22Rv1 (cell line): ENCODE data around the gene RFC4.

Experiments
- ZFX ChIP-seq: fragments of 450-650 bp; IDR thresholded peaks from 2 replicates; pipeline ENCODE4 v1.6.1; 2017; ENCODE audit warnings: antibody characterized with exemption, borderline replicate concordance
- TF ChIP-seq, protein P1 (sequence below): fragments of 450-650 bp; IDR thresholded peaks from 2 replicates; pipeline ENCODE4 v1.5.1; 2017; ENCODE audit warnings: mild to moderate bottlenecking

DNA sequence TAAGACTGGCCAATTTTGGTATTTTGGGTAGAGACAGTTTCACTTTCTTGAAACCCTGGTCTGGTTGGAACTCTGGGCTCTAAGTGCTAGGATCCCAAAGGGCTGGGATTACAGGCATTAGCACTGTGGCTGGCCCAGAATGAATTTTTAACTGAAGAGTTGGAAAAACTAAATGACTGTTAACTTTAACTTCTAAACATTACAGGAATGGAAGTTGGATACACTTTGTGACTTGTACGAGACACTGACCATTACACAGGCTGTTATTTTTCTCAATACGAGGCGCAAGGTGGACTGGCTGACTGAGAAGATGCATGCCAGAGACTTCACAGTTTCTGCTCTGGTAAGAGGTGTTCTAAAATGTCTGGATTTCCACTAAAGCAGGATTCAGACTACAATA is 19.4 kb downstream of the RFC4 start:
- TF ChIP-seq, protein P1, sequence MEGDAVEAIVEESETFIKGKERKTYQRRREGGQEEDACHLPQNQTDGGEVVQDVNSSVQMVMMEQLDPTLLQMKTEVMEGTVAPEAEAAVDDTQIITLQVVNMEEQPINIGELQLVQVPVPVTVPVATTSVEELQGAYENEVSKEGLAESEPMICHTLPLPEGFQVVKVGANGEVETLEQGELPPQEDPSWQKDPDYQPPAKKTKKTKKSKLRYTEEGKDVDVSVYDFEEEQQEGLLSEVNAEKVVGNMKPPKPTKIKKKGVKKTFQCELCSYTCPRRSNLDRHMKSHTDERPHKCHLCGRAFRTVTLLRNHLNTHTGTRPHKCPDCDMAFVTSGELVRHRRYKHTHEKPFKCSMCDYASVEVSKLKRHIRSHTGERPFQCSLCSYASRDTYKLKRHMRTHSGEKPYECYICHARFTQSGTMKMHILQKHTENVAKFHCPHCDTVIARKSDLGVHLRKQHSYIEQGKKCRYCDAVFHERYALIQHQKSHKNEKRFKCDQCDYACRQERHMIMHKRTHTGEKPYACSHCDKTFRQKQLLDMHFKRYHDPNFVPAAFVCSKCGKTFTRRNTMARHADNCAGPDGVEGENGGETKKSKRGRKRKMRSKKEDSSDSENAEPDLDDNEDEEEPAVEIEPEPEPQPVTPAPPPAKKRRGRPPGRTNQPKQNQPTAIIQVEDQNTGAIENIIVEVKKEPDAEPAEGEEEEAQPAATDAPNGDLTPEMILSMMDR: no peak
- TF ChIP-seq ZFX: no peak
